Neural cell (in vitro differentiated cells): Measurements from ENCODE around the gene SKIL. TPM values are rescaled to one million over a fixed set of nuclear protein-coding genes. Genes with fewer than 3 reads are reported as not detected.

Experiments
- H2AFZ ChIP-seq: fragments of 200-600, 300-800 bp; sonication (generic), shearing (Covaris generic); 2 replicates; pipeline ENCODE4 v1.6.0; 2014; ENCODE audit warnings: low read depth, mild to moderate bottlenecking, antibody characterized with exemption, low read length, moderate library complexity
- H3F3A ChIP-seq: fragments of 200-600 bp; shearing (Covaris generic); 2 replicates; pipeline ENCODE4 v1.6.1; 2016; ENCODE audit warnings: mild to moderate bottlenecking, moderate library complexity, mixed read lengths, antibody characterized with exemption, low read length; ENCODE audit not compliant: insufficient read depth, poor library complexity, severe bottlenecking
- H3K27ac ChIP-seq: fragments of 200-600, 300-800 bp; sonication (generic), shearing (Covaris generic); 2 replicates; pipeline ENCODE4 v1.5.1; 2014; ENCODE audit warnings: mild to moderate bottlenecking, low read length, moderate library complexity
- H3K27me3 ChIP-seq: fragments of 300-800, 200-600 bp; sonication (generic), shearing (Covaris generic); 2 replicates; pipeline ENCODE4 v1.6.0; 2014; ENCODE audit warnings: mild to moderate bottlenecking, low read depth, low read length, moderate library complexity; ENCODE audit not compliant: insufficient read depth
- H3K36me3 ChIP-seq: fragments of 300-800, 200-600 bp; sonication (generic), shearing (Covaris generic); 2 replicates; pipeline ENCODE4 v1.5.1; 2014; ENCODE audit warnings: mild to moderate bottlenecking, antibody characterized with exemption, low read length, moderate library complexity; ENCODE audit not compliant: insufficient read depth
- H3K4me2 ChIP-seq: fragments of 300-800, 200-600 bp; sonication (generic), shearing (Covaris generic); 2 replicates; pipeline ENCODE4 v1.6.0; 2014; ENCODE audit warnings: mild to moderate bottlenecking, low read length
- H3K4me3 ChIP-seq: fragments of 300-800, 200-600 bp; sonication (generic), shearing (Covaris generic); 2 replicates; pipeline ENCODE4 v1.5.1; 2014; ENCODE audit warnings: mild to moderate bottlenecking, low read length, moderate library complexity
- H3K79me2 ChIP-seq: fragments of 200-600 bp; shearing (Covaris generic); replicated peaks from 2 replicates; pipeline ENCODE4 v1.6.0; 2014; ENCODE audit warnings: mild to moderate bottlenecking, low read length, moderate library complexity; ENCODE audit not compliant: insufficient read depth
- H3K9ac ChIP-seq: fragments of 300-800, 200-600 bp; sonication (generic), shearing (Covaris generic); 2 replicates; pipeline ENCODE4 v1.6.1; 2016; ENCODE audit warnings: mild to moderate bottlenecking, low read length, mixed read lengths
- H3K9me2 ChIP-seq: fragments of 200-600 bp; shearing (Covaris generic); 2 replicates; pipeline ENCODE4 v1.6.1; 2016; ENCODE audit warnings: mild to moderate bottlenecking, low read length, mixed read lengths; ENCODE audit not compliant: insufficient read depth
- H3K9me3 ChIP-seq: fragments of 200-600, 300-800 bp; sonication (generic), shearing (Covaris generic); 2 replicates; pipeline ENCODE4 v1.6.1; 2016; ENCODE audit warnings: mild to moderate bottlenecking, mixed run types, low read length, moderate library complexity, mixed read lengths
- H4K20me1 ChIP-seq: fragments of 200-600 bp; shearing (Covaris generic); 2 replicates; pipeline ENCODE4 v1.6.1; 2016; ENCODE audit warnings: mild to moderate bottlenecking, mixed run types; ENCODE audit not compliant: insufficient read depth
- CTCF ChIP-seq: fragments of 450-650 bp; IDR thresholded peaks from 2 replicates; pipeline ENCODE4 v1.5.1; 2014; ENCODE audit warnings: antibody characterized with exemption, mild to moderate bottlenecking, moderate library complexity; ENCODE audit not compliant: poor library complexity, severe bottlenecking
- EP300 ChIP-seq: fragments of 450-650 bp; conservative IDR thresholded peaks from 2 replicates; pipeline ENCODE4 v1.6.1; 2014; ENCODE audit warnings: antibody characterized with exemption, mild to moderate bottlenecking, moderate library complexity; ENCODE audit not compliant: poor library complexity, severe bottlenecking
- EZH2 ChIP-seq: fragments of 200-600, 300-800 bp; shearing (Covaris generic), sonication (generic); IDR thresholded peaks from 2 replicates; pipeline ENCODE4 v1.6.1; 2014; ENCODE audit warnings: antibody characterized with exemption, low read length, borderline replicate concordance, mild to moderate bottlenecking; ENCODE audit not compliant: insufficient read depth, poor library complexity, severe bottlenecking
- MXI1 ChIP-seq: fragments of 450-650 bp; conservative IDR thresholded peaks from 2 replicates; pipeline ENCODE4 v1.6.1; 2014; ENCODE audit warnings: antibody characterized with exemption, mild to moderate bottlenecking; ENCODE audit not compliant: poor library complexity, severe bottlenecking
- POLR2AphosphoS5 ChIP-seq: IDR thresholded peaks from 2 replicates; pipeline ENCODE4 v1.6.1; 2012
- RAD21 ChIP-seq: fragments of 450-650 bp; conservative IDR thresholded peaks from 2 replicates; pipeline ENCODE4 v1.6.1; 2014; ENCODE audit warnings: antibody characterized with exemption, mild to moderate bottlenecking, moderate library complexity
- REST ChIP-seq: IDR thresholded peaks from 2 replicates; pipeline ENCODE4 v1.6.1; 2012; ENCODE audit warnings: borderline replicate concordance
- SMC3 ChIP-seq: fragments of 450-650 bp; conservative IDR thresholded peaks from 2 replicates; pipeline ENCODE4 v1.6.1; 2014; ENCODE audit warnings: antibody characterized with exemption, mild to moderate bottlenecking, moderate library complexity; ENCODE audit not compliant: poor library complexity
- TAF1 ChIP-seq: IDR thresholded peaks from 2 replicates; pipeline ENCODE4 v1.6.1; 2012; ENCODE audit warnings: low read depth
- polyA plus RNA-seq: library from polyadenylated mRNA; depleted of rRNA; stranded (reverse); fragments of >200 nt; gene quantifications from 2 replicates; pipeline ENCODE4 v1.2.3, GENCODE V29; 2014

The SKIL gene
- polyA plus RNA-seq, 1 donor from 2014 or later, result 36.9 TPM

GRCh38 chr3:170350515-170351413, 6.8 kb upstream of the SKIL start:
- TF ChIP-seq POLR2AphosphoS5, result no peak
- no peak for TF ChIP-seq RAD21
- TF ChIP-seq SMC3, result no peak
- TF ChIP-seq EZH2, result no peak
- TF ChIP-seq EP300, result no peak
- TF ChIP-seq REST, result no peak
- no peak for TF ChIP-seq CTCF
- TF ChIP-seq MXI1, result no peak
- no peak for TF ChIP-seq TAF1
- H2AFZ ChIP-seq, result no peak overlapping the region

GRCh38 chr3:170352936-170353335, 4.6 kb upstream of the SKIL start:
- no peak overlapping the region for H3K27ac ChIP-seq

More at GRCh38 chr3:170350515-170351413, 6.8 kb upstream of the SKIL start:
- no peak overlapping the region for H3K27ac ChIP-seq
- H3K27me3 ChIP-seq, result no peaks in the 10 kb centered on the region
- no peaks in the 10 kb centered on the region for H3K79me2 ChIP-seq
- H3K9ac ChIP-seq, result no peak overlapping the region
- no peaks in the 10 kb centered on the region for H3K9me3 ChIP-seq
- no peaks in the 10 kb centered on the region for H3K9me2 ChIP-seq
- H3K4me2 ChIP-seq, result no peak overlapping the region
- H4K20me1 ChIP-seq, result no peaks in the 10 kb centered on the region
- H3K36me3 ChIP-seq, result no peaks in the 10 kb centered on the region
- H3K4me3 ChIP-seq, result no peak overlapping the region
- peaks cover 2% of the 10 kb centered on the region for H3F3A ChIP-seq

More at GRCh38 chr3:170352936-170353335, 4.6 kb upstream of the SKIL start:
- H3F3A ChIP-seq, result peaks cover 7% of the 10 kb centered on the region
- H4K20me1 ChIP-seq, result no peaks in the 10 kb centered on the region
- H2AFZ ChIP-seq, result no peak overlapping the region
- H3K9ac ChIP-seq, result no peak overlapping the region
- H3K79me2 ChIP-seq, result no peaks in the 10 kb centered on the region
- no peak overlapping the region for H3K4me3 ChIP-seq
- H3K36me3 ChIP-seq, result no peaks in the 10 kb centered on the region
- no peaks in the 10 kb centered on the region for H3K9me3 ChIP-seq
- no peak overlapping the region for H3K4me2 ChIP-seq
- no peak for TF ChIP-seq RAD21
- TF ChIP-seq POLR2AphosphoS5, result no peak
- TF ChIP-seq MXI1, result no peak
- no peak for TF ChIP-seq CTCF
- TF ChIP-seq EZH2, result no peak
- TF ChIP-seq TAF1, result no peak
- no peak for TF ChIP-seq EP300
- TF ChIP-seq SMC3, result no peak
- TF ChIP-seq REST, result no peak
- no peaks in the 10 kb centered on the region for H3K27me3 ChIP-seq
- H3K9me2 ChIP-seq, result no peaks in the 10 kb centered on the region
